22Rv1 (cell line): ENCODE data around the gene HMGN5.

Experiments
- CTCF ChIP-seq: fragments of 450-650 bp; IDR thresholded peaks from 2 replicates; pipeline ENCODE4 v1.5.1; 2017; ENCODE audit warnings: mild to moderate bottlenecking
- ZFX ChIP-seq: fragments of 450-650 bp; IDR thresholded peaks from 2 replicates; pipeline ENCODE4 v1.6.1; 2017; ENCODE audit warnings: antibody characterized with exemption, borderline replicate concordance

GRCh38 chrX:81121513-81122363 is 80.0 kb downstream of the HMGN5 start:
- no peak for TF ChIP-seq CTCF
- TF ChIP-seq ZFX: no peak
